C4-2B (cell line): ENCODE results near the gene NUP214.

Experiments used
- ZFX ChIP-seq: fragments of 450-650 bp; IDR thresholded peaks from 2 replicates; pipeline ENCODE4 v1.6.1; 2017
- TF ChIP-seq, protein P1 (sequence below): fragments of 450-650 bp; conservative IDR thresholded peaks from 2 replicates; pipeline ENCODE4 v1.5.1; 2017; ENCODE audit warnings: mild to moderate bottlenecking

DNA sequence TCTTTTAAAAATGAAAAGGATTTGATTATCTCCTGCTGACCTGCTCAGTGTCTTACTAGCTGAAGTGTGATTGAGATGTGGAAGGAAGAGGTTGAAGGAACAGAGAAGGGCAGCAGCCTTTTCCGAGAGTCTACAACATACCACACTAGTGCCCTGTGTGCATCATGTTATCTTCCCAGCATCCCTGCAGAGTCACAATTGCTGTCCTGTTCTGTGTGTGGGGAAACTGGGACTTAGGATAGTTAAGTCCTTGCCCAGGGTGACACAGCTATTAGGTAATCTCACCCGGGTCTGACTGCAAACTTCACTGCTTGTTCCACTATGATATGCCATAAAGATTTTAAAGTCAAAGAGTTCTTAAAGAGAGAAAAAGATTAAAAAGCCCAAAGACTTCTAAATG lies 95.1 kb downstream of the NUP214 start:
- TF ChIP-seq, protein P1, sequence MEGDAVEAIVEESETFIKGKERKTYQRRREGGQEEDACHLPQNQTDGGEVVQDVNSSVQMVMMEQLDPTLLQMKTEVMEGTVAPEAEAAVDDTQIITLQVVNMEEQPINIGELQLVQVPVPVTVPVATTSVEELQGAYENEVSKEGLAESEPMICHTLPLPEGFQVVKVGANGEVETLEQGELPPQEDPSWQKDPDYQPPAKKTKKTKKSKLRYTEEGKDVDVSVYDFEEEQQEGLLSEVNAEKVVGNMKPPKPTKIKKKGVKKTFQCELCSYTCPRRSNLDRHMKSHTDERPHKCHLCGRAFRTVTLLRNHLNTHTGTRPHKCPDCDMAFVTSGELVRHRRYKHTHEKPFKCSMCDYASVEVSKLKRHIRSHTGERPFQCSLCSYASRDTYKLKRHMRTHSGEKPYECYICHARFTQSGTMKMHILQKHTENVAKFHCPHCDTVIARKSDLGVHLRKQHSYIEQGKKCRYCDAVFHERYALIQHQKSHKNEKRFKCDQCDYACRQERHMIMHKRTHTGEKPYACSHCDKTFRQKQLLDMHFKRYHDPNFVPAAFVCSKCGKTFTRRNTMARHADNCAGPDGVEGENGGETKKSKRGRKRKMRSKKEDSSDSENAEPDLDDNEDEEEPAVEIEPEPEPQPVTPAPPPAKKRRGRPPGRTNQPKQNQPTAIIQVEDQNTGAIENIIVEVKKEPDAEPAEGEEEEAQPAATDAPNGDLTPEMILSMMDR = no peak
- no peak for TF ChIP-seq ZFX
